K562 (cell line): ENCODE results near the gene CDC14A.

ENCODE experiments used
- ATF7 ChIP-seq: fragments of 450-650 bp; IDR thresholded peaks from 2 replicates; pipeline ENCODE4 v1.7.1; 2014; ENCODE audit warnings: mild to moderate bottlenecking, moderate library complexity
- CBFB ChIP-seq: sonication (generic); formaldehyde crosslinking; IDR thresholded peaks from 2 replicates; pipeline ENCODE4 v1.4.0; 2020; ENCODE audit warnings: mild to moderate bottlenecking, missing genetic modification reagents
- EP300 ChIP-seq: IDR thresholded peaks from 2 replicates; pipeline ENCODE4 v1.6.1; 2012; ENCODE audit warnings: low read length, improper control_type of control experiment
- FOXJ3 ChIP-seq: sonication (generic); formaldehyde crosslinking; IDR thresholded peaks from 2 replicates; pipeline ENCODE4 v1.4.0; 2020; ENCODE audit warnings: mild to moderate bottlenecking, missing genetic modification reagents
- FOXK1 ChIP-seq: sonication (generic); formaldehyde crosslinking; IDR thresholded peaks from 2 replicates; pipeline ENCODE4 v1.8.0; 2022; ENCODE audit warnings: missing genetic modification reagents, mild to moderate bottlenecking, borderline replicate concordance
- JUND ChIP-seq, 2 experiments: IDR thresholded peaks; 2 replicates in 1 of 2; 3 replicates in 1 of 2; pipeline ENCODE4 v1.6.1; 2011; ENCODE audit warnings: borderline replicate concordance in 2 of 2, low read depth in 2 of 2, low read length in 2 of 2, improper control_type of control experiment in 1 of 2, missing biosample characterization in 1 of 2, missing genetic modification characterization in 1 of 2, missing genetic modification reagents in 1 of 2
- TAF1 ChIP-seq: IDR thresholded peaks from 2 replicates; pipeline ENCODE4 v1.6.1; 2011; ENCODE audit warnings: mild to moderate bottlenecking, low read length, moderate library complexity; ENCODE audit not compliant: insufficient read depth, control insufficient read depth, severe bottlenecking; ENCODE audit errors: extremely low read depth
- TCFL5 ChIP-seq: fragments of 250-450 bp; sonication (Bioruptor Pico); conservative IDR thresholded peaks from 2 replicates; pipeline ENCODE4 v1.6.1; 2021; ENCODE audit warnings: mild to moderate bottlenecking, moderate library complexity, matching md5 sums
- TF ChIP-seq, protein P1 (sequence below), 3 experiments: IDR thresholded peaks in 2 of 3; conservative IDR thresholded peaks in 1 of 3; 2 replicates each; pipeline ENCODE4 v1.5.1; 2011 to 2012; ENCODE audit warnings: low read length in 3 of 3, mild to moderate bottlenecking in 3 of 3, control low read depth in 2 of 3, improper control_type of control experiment in 1 of 3, inconsistent platforms in 1 of 3, low read depth in 1 of 3, mixed read lengths in 1 of 3, moderate library complexity in 1 of 3; ENCODE audit not compliant: insufficient read depth in 2 of 3
- TF ChIP-seq, protein P2 (sequence below): sonication (generic); formaldehyde crosslinking; IDR thresholded peaks from 2 replicates; pipeline ENCODE4 v1.8.0; 2023; ENCODE audit warnings: mild to moderate bottlenecking, missing genetic modification reagents

DNA sequence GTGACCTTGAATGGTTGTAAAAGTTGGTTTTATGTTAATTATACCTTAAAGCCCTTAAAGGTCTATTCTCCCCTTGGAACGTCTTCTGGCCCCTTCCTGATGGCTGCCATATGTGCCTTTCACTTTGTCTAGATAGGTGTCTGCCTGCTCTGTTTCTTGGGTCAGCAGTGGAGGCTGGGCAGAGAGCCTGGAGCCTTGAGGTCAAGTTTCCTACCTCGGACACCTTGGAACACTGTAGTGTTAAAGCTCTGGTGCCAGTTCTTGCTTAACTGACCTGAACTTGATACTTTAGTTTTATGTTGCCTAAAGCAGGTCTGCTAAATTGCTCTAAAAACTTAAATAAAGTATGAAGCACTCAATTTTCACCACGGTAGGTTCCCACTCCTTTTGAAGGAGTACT is 86.5 kb downstream of the CDC14A start:
- TF ChIP-seq TAF1 (no peak), JUND (IDR thresholded peaks at IDR 0.05; ENCODE audit: borderline replicate concordance, low read depth, low read length) (no peak), JUND (tag; IDR thresholded peaks at IDR 0.05; ENCODE audit: borderline replicate concordance, low read depth, low read length) (no peak), TCFL5 (no peak), ATF7 (no peak), CBFB (no peak), FOXJ3 (CRISPR knock-in tag) (no peak), FOXK1 (no peak), EP300 (no peak)
- TF ChIP-seq, protein P1, sequence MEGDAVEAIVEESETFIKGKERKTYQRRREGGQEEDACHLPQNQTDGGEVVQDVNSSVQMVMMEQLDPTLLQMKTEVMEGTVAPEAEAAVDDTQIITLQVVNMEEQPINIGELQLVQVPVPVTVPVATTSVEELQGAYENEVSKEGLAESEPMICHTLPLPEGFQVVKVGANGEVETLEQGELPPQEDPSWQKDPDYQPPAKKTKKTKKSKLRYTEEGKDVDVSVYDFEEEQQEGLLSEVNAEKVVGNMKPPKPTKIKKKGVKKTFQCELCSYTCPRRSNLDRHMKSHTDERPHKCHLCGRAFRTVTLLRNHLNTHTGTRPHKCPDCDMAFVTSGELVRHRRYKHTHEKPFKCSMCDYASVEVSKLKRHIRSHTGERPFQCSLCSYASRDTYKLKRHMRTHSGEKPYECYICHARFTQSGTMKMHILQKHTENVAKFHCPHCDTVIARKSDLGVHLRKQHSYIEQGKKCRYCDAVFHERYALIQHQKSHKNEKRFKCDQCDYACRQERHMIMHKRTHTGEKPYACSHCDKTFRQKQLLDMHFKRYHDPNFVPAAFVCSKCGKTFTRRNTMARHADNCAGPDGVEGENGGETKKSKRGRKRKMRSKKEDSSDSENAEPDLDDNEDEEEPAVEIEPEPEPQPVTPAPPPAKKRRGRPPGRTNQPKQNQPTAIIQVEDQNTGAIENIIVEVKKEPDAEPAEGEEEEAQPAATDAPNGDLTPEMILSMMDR (IDR thresholded peaks at IDR 0.05 in 2 of 3, conservative IDR thresholded peaks at IDR 0.05 in 1 of 3; ENCODE audit: insufficient read depth in 2 of 3, low read depth in 1 of 3, low read length in 3 of 3), result no peak
- TF ChIP-seq, protein P2, sequence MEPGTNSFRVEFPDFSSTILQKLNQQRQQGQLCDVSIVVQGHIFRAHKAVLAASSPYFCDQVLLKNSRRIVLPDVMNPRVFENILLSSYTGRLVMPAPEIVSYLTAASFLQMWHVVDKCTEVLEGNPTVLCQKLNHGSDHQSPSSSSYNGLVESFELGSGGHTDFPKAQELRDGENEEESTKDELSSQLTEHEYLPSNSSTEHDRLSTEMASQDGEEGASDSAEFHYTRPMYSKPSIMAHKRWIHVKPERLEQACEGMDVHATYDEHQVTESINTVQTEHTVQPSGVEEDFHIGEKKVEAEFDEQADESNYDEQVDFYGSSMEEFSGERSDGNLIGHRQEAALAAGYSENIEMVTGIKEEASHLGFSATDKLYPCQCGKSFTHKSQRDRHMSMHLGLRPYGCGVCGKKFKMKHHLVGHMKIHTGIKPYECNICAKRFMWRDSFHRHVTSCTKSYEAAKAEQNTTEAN (CRISPR knock-in tag), result no peak
